NCI-H526 treated with DMSO at 0.1 percent for 48 hours (cell line): ENCODE data around the gene MEIS1.

Experiments
- DNase-seq: peaks from one replicate; lab custom pipeline; 2025; lab: John Stamatoyannopoulos, UW

Gene MEIS1

GRCh38 chr2:66431846-66432587 is 2.9 kb upstream of the MEIS1 start:
- DNase-seq = no peak

- peak; percentile 87 for DNase-seq
Measured at GRCh38 chr2:66432801-66433694, 1.9 kb upstream of the MEIS1 start.

- DNase-seq = no peak
Measured at GRCh38 chr2:66433695-66433944, 1.3 kb upstream of the MEIS1 start.

GRCh38 chr2:66433945-66434678 is 813 bp upstream of the MEIS1 start:
- DNase-seq = peak; percentile 81

GRCh38 chr2:66435549-66435875 is 587 bp downstream of the MEIS1 start:
- DNase-seq = peak; percentile 44

GRCh38 chr2:66435963-66436362 is 1.0 kb downstream of the MEIS1 start:
- no peak for DNase-seq

GRCh38 chr2:66436581-66437001 is 1.7 kb downstream of the MEIS1 start:
- no peak for DNase-seq

GRCh38 chr2:66437109-66437690 is 2.3 kb downstream of the MEIS1 start:
- no peak for DNase-seq

GRCh38 chr2:66437691-66438497 is 3.0 kb downstream of the MEIS1 start:
- no peak for DNase-seq

- DNase-seq = no peak
Measured at GRCh38 chr2:66438498-66438833, 3.5 kb downstream of the MEIS1 start.

- DNase-seq = no peak
Measured at GRCh38 chr2:66438891-66439811, 4.2 kb downstream of the MEIS1 start.

GRCh38 chr2:66439812-66440542 is 5.1 kb downstream of the MEIS1 start:
- no peak for DNase-seq

- DNase-seq = no peak
Measured at GRCh38 chr2:66440708-66441497, 6.0 kb downstream of the MEIS1 start.

GRCh38 chr2:66441581-66442320 is 6.8 kb downstream of the MEIS1 start:
- no peak for DNase-seq

GRCh38 chr2:66442516-66443185 is 7.7 kb downstream of the MEIS1 start:
- no peak for DNase-seq

GRCh38 chr2:66443186-66443978 is 8.5 kb downstream of the MEIS1 start:
- DNase-seq = no peak
